GF-D8 (cell line): ENCODE measurements around the gene TMEM116.
"Not testable (repeated sequence)": the region's sequence is repeated elsewhere in the genome, so short reads cannot be mapped to it uniquely, and the experiment has no call there.

ENCODE experiments used
- DNase-seq: peaks from one replicate; lab custom pipeline; 2025; lab: John Stamatoyannopoulos, UW

The TMEM116 gene

GRCh38 chr12:111976291-111976690, 36.7 kb downstream of the TMEM116 start:
- no peak for DNase-seq

- no peak for DNase-seq
Observed at GRCh38 chr12:111975161-111975931, 37.6 kb downstream of the TMEM116 start.

GRCh38 chr12:111971800-111972199, 41.2 kb downstream of the TMEM116 start:
- DNase-seq: no peak

GRCh38 chr12:111964935-111965334, 48.0 kb downstream of the TMEM116 start:
- DNase-seq: no peak

- not testable (repeated sequence) for DNase-seq
Observed at GRCh38 chr12:111959518-111959917, 53.4 kb downstream of the TMEM116 start.

- DNase-seq: not testable (repeated sequence)
Observed at GRCh38 chr12:111957224-111957623, 55.7 kb downstream of the TMEM116 start.

- DNase-seq: no peak
Observed at GRCh38 chr12:111954969-111955368, 58.0 kb downstream of the TMEM116 start.

GRCh38 chr12:111953455-111953854, 59.5 kb downstream of the TMEM116 start:
- no peak for DNase-seq

GRCh38 chr12:111952084-111952787, 60.7 kb downstream of the TMEM116 start:
- DNase-seq: not testable (repeated sequence)

- not testable (repeated sequence) for DNase-seq
Observed at GRCh38 chr12:111950961-111951676, 61.8 kb downstream of the TMEM116 start.

- no peak for DNase-seq
Observed at GRCh38 chr12:111943929-111944328, 69.0 kb downstream of the TMEM116 start.

GRCh38 chr12:111942557-111942956, 70.4 kb downstream of the TMEM116 start:
- DNase-seq: no peak

GRCh38 chr12:111937429-111937828, 75.5 kb downstream of the TMEM116 start:
- DNase-seq: no peak

- DNase-seq: no peak
Observed at GRCh38 chr12:111936869-111937268, 76.1 kb downstream of the TMEM116 start.

GRCh38 chr12:111932241-111932640, 80.7 kb downstream of the TMEM116 start:
- DNase-seq: no peak

- DNase-seq: no peak
Observed at GRCh38 chr12:111927346-111927745, 85.6 kb downstream of the TMEM116 start.

- DNase-seq: no peak
Observed at GRCh38 chr12:111926631-111927030, 86.3 kb downstream of the TMEM116 start.

- no peak for DNase-seq
Observed at GRCh38 chr12:111925171-111925570, 87.8 kb downstream of the TMEM116 start.

- no peak for DNase-seq
Observed at GRCh38 chr12:111907740-111908139, 105.2 kb downstream of the TMEM116 start.

GRCh38 chr12:111905502-111905901, 107.5 kb downstream of the TMEM116 start:
- DNase-seq: no peak

GRCh38 chr12:111904446-111904975, 108.5 kb downstream of the TMEM116 start:
- no peak for DNase-seq

- DNase-seq: no peak
Observed at GRCh38 chr12:111901182-111901581, 111.8 kb downstream of the TMEM116 start.
